Coronary artery (tissue), 2 donors: Measurements from ENCODE around the gene PIK3CB.
"Not testable (repeated sequence)": the region's sequence is repeated elsewhere in the genome, so short reads cannot be mapped to it uniquely, and the experiment has no call there.

Source experiments
- DNase-seq: peaks from one replicate; pipeline ENCODE4 v3.0.0-alpha.2; 2017; ENCODE audit warnings: low spot score
- H3K27ac ChIP-seq, 2 donors: fragments of 200-600 bp; sonication (generic); one replicate each; pipeline ENCODE4 v1.5.1; 2016 to 2019
- H3K4me3 ChIP-seq: fragments of 200-600 bp; sonication (generic); 2 replicates; pipeline ENCODE4 v1.5.1; 2016; ENCODE audit warnings: mild to moderate bottlenecking, moderate library complexity
- TF ChIP-seq, protein P1 (sequence below): fragments of 200-600 bp; sonication (generic); IDR thresholded peaks from one replicate; pipeline ENCODE4 v1.5.1; 2019; ENCODE audit warnings: antibody characterized with exemption

Gene PIK3CB

DNA sequence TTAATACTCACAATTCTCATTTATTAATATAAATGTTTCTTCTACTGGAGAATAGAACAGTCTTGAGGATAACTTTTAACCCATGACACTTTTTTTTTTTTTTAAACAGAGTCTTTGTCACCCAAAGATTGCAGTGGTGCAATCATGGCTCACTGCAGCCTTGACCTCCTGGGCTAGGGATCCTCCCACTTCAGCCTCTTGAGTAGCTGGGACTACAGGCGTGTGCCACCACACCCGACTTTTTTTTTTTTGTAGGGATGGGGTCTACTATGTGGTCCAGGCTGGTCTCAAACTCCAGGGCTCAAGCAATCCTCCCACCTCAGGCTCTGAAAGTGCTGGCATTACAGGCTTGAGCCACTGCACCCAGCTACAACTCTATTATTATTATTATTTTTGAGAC lies 34.5 kb downstream of the PIK3CB start:
- Histone ChIP-seq H3K27ac (no peak overlapping the region), H3K4me3 (no peak overlapping the region)
- DNase-seq = no peak
- TF ChIP-seq, protein P1, sequence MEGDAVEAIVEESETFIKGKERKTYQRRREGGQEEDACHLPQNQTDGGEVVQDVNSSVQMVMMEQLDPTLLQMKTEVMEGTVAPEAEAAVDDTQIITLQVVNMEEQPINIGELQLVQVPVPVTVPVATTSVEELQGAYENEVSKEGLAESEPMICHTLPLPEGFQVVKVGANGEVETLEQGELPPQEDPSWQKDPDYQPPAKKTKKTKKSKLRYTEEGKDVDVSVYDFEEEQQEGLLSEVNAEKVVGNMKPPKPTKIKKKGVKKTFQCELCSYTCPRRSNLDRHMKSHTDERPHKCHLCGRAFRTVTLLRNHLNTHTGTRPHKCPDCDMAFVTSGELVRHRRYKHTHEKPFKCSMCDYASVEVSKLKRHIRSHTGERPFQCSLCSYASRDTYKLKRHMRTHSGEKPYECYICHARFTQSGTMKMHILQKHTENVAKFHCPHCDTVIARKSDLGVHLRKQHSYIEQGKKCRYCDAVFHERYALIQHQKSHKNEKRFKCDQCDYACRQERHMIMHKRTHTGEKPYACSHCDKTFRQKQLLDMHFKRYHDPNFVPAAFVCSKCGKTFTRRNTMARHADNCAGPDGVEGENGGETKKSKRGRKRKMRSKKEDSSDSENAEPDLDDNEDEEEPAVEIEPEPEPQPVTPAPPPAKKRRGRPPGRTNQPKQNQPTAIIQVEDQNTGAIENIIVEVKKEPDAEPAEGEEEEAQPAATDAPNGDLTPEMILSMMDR = no peak

DNA sequence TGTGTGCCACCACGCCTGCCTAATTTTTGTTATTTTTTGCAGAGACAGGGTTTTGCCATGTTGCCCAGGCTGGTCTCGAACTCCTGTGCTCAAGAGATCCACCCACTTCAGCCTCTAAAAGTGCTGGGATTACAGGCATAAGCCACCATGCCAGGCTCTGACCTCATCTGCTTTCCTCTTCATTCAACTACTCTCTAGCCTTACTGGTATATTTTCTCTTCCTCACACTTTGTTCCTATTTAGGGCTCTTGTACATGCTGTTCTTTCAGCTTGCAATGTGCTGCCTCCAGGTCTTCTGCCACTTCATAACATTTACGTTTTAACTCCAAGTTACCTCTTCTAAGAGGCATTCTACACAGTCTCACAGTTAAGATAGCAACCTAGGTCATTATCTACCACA lies 34.9 kb downstream of the PIK3CB start:
- DNase-seq = no peak
- Histone ChIP-seq H3K4me3 (no peak overlapping the region), H3K27ac (no peak overlapping the region)
- TF ChIP-seq, protein P1 = no peak

DNA sequence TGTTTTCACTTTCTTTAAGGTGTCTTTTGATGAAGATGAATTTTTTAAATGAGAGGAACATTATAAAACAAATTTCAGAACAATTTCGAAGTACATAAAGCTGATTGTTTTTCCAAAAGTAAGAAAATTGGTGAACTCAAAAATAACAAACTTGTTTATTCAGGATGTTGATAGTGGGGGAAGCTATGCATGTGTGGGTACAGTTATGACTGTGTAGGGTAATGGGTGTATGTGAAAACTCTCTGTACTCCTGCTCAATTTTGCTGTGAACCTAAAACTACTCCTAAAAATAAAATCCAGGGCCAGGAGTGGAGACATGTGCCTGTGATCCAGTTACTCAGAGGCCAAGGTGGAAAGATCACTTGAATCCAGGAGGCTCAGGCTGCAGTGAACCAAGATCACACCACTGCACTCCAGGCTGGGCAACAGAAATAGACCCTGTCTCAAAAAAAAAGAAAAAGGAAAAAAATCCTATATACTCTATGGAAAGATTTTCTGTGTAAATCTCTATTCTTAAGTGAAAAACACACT lies 37.2 kb downstream of the PIK3CB start:
- TF ChIP-seq, protein P1 = no peak
- H3K27ac ChIP-seq = no peak overlapping the region
- DNase-seq = no peak
- no peak overlapping the region for H3K4me3 ChIP-seq

DNA sequence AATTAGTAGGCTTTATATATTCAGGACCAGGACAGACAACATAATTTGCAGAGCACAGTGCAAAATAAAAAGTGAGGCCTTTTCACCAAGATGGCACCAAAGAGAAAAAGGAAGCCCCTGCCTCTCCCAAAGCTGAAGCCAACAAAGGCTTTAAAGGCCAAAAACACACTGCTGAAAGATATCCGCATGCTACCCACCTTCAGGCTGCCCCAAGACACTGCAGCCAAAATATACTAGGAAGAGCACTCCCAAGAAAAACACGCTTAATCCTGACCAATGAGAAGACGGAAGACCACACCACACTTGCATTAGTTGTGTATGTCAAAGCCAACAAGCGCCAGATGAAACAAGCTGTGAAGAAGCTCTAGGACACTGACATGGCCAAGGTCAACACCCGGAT lies 38.0 kb downstream of the PIK3CB start:
- DNase-seq = no peak
- TF ChIP-seq, protein P1 = no peak
- Histone ChIP-seq H3K27ac (no peak overlapping the region), H3K4me3 (no peak overlapping the region)

DNA sequence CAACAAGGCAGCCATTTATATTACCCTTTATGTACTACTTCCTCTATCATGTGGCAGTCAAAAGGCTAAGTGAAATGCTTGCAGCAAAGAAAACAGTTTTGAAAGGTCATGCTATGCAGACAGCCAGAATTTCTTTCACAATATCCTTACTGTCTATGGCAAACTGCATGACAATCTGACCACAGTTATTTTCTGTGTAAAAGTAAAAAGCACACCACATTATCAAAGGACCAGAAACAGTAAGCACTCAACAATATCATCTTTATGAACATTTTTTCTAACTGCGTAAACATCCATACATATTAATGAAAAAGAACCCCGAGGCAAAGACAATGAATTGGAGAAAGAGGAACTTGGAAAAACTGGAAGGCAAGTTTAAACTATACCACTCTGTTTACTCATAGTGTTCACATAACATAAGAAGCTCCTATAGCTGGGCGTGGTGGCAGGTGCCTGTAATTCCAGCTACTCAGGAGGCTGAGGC lies 47.9 kb downstream of the PIK3CB start:
- DNase-seq = no peak
- TF ChIP-seq, protein P1 = no peak
- H3K27ac ChIP-seq = no peak overlapping the region
- no peak overlapping the region for H3K4me3 ChIP-seq

DNA sequence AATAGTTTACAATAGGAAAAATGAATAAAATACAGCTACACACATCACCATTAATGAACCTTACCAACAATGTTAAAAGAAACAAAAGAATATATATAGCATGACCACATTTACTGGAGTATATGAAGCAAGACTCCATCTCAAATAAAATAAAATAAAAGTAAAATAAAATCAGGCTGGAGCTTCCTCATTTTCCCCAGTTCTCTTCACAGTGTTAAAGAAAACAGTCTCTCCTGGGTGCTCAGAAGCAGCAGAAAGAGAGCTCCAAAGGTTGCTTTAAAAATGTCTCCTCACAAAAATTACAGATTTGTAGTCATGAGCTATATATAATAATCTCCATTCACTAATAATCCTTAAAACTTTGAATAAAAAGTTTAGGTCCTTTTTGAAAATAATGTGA lies 48.8 kb downstream of the PIK3CB start:
- Histone ChIP-seq H3K4me3 (no peak overlapping the region), H3K27ac (no peak overlapping the region)
- TF ChIP-seq, protein P1 = no peak
- DNase-seq = no peak

DNA sequence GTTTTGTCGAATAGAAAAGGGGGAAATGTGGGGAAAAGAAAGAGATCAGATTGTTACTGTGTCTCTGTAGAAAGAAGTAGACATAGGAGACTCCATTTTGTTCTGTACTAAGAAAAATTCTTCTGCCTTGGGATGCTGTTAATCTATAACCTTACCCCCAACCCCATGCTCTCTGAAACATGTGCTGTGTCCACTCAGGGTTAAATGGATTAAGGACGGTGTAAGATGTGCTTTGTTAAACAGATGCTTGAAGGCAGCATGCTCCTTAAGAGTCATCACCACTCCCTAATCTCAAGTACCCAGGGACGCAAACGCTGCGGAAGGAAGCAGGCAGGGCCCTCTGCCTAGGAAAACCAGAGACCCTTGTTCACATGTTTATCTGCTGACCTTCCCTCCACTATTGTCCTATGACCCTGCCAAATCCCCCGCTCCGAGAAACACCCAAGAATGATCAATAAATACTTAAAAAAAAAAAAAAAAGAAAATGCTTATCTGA lies 49.3 kb downstream of the PIK3CB start:
- not testable (repeated sequence) for H3K4me3 ChIP-seq, DNase-seq, H3K27ac ChIP-seq
